SH-SY5Y (cell line): ENCODE results near the gene SNX30.

Source experiments
- GATA2 ChIP-seq: IDR thresholded peaks from 2 replicates; pipeline ENCODE4 v1.6.1; 2011; ENCODE audit warnings: mild to moderate bottlenecking, low read depth, low read length
- GATA3 ChIP-seq: IDR thresholded peaks from 2 replicates; pipeline ENCODE4 v1.6.1; 2011; ENCODE audit warnings: low read depth, mild to moderate bottlenecking, low read length, moderate library complexity

The SNX30 gene

GRCh38 chr9:112878752-112879151 is 128.2 kb downstream of the SNX30 start:
- TF ChIP-seq GATA3 (no peak), GATA2 (no peak)

DNA sequence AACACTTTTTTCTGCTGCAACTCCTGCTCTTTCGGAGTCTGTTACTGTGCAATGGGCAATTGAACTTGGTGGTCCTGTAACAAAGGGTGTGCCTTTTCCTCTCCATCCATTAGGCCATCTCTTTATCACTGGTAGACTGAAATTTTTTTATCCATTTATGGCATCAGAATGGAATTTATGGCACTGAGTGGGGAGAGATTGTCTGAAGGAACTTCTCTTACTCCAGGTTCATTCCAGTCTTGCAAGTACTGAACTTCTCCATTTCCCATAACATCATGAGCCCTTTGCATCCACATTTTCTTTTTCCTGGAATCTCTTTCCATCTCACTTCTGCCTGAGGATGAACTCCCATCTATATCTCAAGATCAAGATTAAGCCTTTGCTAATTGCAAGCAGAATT is 130.1 kb downstream of the SNX30 start:
- TF ChIP-seq GATA3 (no peak), GATA2 (no peak)

GRCh38 chr9:112881331-112881730 is 130.8 kb downstream of the SNX30 start:
- TF ChIP-seq GATA2 (no peak), GATA3 (no peak)

DNA sequence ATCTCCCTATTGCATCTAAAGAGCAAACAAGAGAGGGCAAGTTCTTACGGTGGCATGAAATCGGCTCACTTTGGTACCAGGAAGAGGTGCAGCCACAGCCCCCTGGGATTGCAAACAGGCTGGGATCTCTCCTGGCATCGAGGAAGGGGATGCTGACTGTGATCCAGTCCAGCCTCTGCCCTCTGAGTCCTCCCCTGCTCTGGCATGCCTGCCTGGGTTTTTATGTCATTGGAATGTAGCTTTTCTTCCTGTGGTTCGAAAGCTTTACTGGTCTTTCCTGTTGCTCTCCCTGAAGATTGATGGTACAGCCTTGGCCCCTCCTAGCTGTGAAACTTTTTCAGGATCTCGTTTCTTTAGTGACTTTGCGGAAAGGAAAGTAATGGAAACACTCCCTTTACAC is 133.5 kb downstream of the SNX30 start:
- TF ChIP-seq GATA2, result no peak
- no peak for TF ChIP-seq GATA3

GRCh38 chr9:112884721-112885120 is 134.2 kb downstream of the SNX30 start:
- no peak for TF ChIP-seq GATA3
- no peak for TF ChIP-seq GATA2

DNA sequence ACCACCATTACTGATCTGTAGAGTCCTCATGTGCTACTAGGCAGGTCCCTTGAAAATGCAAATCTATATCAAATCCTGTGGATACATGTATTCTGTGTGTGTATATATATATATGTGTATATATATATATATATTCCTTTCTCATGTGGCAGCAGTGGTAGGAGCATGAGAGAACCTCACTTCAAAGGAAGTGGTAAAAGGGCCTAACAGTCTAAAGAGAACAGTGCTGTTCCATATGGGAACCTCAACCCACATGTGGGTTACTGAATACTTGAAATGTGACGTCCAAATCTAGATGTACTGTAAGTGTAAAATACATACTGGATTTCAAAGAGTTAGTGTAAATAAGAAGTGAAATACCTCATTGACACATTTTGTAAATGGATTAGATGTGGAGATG is 134.8 kb downstream of the SNX30 start:
- no peak for TF ChIP-seq GATA3
- TF ChIP-seq GATA2, result no peak

DNA sequence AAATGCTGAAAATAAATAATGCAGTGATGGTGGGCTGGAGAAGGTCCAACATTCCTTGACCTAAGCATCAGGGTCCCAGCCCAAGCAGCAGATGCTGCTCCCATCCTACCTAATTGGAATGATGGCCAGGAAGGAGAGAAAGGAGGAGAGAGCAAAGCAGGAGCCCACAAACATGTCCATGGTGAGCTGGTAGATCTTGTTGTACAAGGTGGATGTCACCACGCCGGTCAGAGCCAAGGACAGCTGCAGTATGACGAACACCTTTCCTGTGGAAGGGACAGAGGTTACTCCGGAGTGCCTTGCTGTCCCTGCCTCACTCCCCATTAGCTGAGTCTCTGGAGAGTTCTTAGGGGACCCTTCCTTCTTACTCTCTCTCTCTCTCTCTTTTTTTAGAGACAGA is 135.8 kb downstream of the SNX30 start:
- no peak for TF ChIP-seq GATA2

GRCh38 chr9:112887381-112887780 is 136.8 kb downstream of the SNX30 start:
- TF ChIP-seq GATA2 (no peak), GATA3 (no peak)

GRCh38 chr9:112890106-112891081 is 139.8 kb downstream of the SNX30 start, which contains the start of gene SLC46A2:
Gene SLC46A2 (minus strand): TSS chr9:112890876. CDS start chr9:112890681, 195 bp downstream.
- TF ChIP-seq GATA3 (no peak), GATA2 (no peak)

DNA sequence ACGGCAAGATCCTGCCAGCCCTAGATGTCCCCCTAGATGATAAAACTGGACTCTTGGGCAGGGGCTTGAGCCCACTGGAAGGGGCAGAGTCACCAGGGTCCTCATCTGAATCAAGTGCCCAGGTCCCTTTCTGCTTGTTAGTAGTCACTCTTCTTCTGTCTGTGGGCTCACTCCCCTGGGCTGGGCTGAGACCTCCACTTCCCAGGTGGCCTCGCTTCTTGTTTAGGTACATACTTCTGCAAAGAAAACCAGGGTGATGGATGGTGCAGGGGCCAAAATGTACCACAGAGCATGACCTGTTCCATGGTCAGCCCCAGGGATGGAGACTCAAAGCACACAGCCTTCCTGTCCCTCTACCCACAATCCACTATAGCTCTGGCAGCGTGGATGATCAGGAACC is 141.0 kb downstream of the SNX30 start:
- TF ChIP-seq GATA2 (no peak), GATA3 (no peak)

GRCh38 chr9:112892981-112893380 is 142.4 kb downstream of the SNX30 start:
- TF ChIP-seq GATA2 (no peak), GATA3 (no peak)

DNA sequence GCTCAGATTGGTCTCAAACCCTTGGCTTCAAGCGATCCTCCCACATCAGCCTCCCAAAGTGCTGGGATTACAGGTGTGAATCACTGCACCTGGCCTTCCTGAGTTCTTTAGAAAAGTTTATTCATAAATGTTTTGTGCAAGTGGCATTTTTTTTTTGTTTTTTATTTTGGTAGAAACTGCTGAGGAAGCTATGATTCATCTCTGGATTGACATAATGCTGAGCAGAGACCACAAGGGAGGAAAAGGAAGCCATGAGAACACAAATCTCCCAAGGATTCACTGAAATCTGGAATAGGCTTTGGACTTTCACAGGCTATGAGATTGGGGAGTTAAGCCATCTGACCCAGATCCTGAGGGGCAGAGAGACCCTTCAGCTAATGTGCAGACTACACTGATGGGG is 143.5 kb downstream of the SNX30 start:
- TF ChIP-seq GATA3, result no peak
- TF ChIP-seq GATA2, result no peak

GRCh38 chr9:112894699-112895098 is 144.1 kb downstream of the SNX30 start:
- no peak for TF ChIP-seq GATA2
- no peak for TF ChIP-seq GATA3

DNA sequence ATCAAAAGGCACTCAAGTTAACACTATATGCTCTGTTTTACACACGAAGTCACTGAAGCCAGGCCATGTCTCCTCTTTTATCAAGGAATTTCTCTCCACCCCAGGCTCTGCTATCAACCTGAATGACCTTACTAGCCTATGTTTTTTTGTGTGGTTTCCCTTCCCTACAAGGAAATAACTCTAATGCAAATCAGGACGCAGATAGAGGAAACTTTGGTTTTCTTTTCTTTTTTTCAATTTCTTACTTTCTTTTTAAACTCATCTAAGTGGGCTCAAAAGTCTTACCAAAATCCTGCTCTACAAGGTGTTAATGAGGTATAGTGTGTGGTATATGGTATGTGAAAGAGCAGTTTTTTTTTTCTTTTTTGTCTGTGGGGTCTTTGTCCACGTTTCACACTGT is 145.6 kb downstream of the SNX30 start:
- no peak for TF ChIP-seq GATA3
- TF ChIP-seq GATA2, result no peak

DNA sequence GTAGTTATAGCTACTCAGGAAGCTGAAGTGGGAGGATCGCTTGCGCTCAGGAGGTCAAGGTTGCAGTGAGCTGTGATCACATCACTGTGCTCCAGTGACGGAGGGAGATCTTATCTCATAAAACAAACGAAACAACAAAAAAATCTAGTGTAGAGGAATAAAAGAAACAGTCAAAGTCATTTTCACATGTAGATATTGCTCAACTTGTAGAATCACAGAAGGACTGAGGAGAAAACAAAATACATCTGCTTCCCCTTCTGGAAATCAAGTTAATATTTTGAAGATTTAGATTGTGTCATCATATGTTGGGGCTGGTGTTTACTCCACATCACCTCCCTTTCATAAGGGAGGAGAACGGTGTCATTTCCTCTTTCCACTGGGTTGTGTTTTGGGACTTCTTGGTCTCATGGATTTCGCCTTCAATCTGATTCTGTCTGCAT is 148.3 kb downstream of the SNX30 start:
- TF ChIP-seq GATA3, result no peak
- no peak for TF ChIP-seq GATA2
